ENCODE results near the gene MPZL1.

DNA sequence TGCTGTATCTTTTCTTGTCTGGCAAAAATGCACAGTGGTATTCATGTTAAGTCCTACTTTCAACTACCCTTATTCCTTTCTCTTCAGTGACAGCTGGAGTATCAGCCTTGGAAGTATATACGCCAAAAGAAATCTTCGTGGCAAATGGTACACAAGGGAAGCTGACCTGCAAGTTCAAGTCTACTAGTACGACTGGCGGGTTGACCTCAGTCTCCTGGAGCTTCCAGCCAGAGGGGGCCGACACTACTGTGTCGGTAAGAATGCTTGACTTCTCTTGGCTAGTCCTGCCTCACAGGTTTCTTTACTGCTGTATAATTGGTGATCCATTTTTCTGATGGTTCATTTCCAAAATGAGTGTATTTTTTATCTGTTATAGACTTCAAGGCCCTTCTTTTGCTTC lies 43.7 kb downstream of the MPZL1 start:
- TF ChIP-seq, protein P1, sequence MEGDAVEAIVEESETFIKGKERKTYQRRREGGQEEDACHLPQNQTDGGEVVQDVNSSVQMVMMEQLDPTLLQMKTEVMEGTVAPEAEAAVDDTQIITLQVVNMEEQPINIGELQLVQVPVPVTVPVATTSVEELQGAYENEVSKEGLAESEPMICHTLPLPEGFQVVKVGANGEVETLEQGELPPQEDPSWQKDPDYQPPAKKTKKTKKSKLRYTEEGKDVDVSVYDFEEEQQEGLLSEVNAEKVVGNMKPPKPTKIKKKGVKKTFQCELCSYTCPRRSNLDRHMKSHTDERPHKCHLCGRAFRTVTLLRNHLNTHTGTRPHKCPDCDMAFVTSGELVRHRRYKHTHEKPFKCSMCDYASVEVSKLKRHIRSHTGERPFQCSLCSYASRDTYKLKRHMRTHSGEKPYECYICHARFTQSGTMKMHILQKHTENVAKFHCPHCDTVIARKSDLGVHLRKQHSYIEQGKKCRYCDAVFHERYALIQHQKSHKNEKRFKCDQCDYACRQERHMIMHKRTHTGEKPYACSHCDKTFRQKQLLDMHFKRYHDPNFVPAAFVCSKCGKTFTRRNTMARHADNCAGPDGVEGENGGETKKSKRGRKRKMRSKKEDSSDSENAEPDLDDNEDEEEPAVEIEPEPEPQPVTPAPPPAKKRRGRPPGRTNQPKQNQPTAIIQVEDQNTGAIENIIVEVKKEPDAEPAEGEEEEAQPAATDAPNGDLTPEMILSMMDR (IDR thresholded peaks at IDR 0.05 in 4 of 5, conservative IDR thresholded peaks at IDR 0.05 in 1 of 5): no peak
- TF ChIP-seq POLR2A (IDR thresholded peaks at IDR 0.05): no peak

Measured in gastrocnemius medialis (tissue), 4 donors.